Ecto neural progenitor cell (in vitro differentiated cells): ENCODE measurements around the gene ADCK2.
"Not testable (repeated sequence)": the region's sequence is repeated elsewhere in the genome, so short reads cannot be mapped to it uniquely, and the experiment has no call there.

Experiments
- DNase-seq: peaks from one replicate; pipeline ENCODE4 v3.0.0-alpha.2; 2018; ENCODE audit warnings: low spot score

The ADCK2 gene, protein sequence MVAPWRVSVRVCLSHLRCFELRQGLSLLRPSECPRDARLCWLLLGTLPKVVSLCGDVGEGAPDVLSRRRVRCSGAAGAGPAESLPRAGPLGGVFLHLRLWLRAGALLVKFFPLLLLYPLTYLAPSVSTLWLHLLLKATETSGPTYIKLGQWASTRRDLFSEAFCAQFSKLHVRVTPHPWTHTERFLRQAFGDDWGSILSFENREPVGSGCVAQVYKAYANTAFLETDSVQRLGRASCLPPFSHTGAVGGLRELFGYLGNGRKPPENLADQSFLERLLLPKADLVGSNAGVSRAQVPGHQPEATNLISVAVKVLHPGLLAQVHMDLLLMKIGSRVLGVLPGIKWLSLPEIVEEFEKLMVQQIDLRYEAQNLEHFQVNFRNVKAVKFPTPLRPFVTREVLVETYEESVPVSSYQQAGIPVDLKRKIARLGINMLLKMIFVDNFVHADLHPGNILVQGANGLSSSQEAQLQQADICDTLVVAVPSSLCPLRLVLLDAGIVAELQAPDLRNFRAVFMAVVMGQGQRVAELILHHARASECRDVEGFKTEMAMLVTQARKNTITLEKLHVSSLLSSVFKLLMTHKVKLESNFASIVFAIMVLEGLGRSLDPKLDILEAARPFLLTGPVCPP

DNA sequence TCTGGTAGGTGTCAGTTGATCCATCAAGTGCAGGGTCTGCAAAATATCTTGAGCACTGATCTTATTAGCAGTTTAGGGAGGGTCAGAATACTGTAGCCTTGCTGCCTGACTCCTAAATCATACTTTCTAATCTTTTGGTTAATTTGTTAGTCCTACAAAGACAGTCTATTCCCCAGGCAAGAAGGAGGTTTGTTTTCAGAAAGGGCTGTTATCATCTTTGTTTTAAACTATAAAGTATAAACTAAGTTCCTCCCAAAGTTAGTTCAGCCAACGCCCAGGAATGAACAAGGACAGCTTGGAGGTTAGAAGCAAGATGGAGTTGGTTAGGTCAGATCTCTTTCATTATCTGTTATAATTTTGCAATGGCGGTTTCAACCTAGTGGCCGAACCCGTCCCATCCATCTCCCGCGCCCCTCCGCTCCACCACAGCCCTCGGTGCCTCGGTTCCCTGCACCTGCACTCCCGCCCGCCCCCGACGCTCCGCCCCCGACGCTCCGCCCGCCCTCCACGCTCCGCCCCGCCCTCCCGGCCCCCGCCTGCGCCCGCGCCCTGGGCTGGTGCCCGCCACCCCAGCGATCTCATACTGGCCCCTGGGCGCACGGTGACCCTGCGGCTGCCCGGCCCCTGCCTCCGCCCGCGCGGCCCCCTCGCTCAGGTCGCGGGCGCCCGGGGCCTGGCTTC, at the start of gene ADCK2:
Gene ADCK2 (plus strand): TSS at position 564 of the 681 bp plus-strand sequence. CDS start 386 bp downstream, outside the sequence.
- DNase-seq = peak; percentile 59

- DNase-seq = no peak
These were observed 48.8 kb upstream of the ADCK2 start for GRCh38 chr7:140623980-140624379.

- no peak for DNase-seq
These were observed 48.2 kb upstream of the ADCK2 start for GRCh38 chr7:140624392-140625191.

DNA sequence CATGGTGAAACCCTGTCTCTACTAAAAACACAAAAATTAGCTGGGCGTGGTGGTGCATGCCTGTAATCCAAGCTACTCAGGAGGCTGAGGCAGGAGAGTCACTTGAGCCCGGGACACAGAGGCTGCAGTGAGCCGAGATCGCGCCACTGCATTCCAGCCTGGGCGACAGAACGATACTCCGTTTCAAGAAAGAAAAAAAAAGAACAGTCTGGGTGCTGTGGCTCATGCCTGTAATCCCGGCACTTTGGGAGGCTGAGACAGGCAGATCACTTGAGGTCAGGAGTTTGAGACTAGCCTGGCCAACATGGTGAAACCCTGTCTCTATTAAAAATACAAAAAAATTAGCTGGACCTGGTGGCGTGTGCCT, 47.6 kb upstream of the ADCK2 start:
- DNase-seq = not testable (repeated sequence)

GRCh38 chr7:140625908-140626868, 46.6 kb upstream of the ADCK2 start:
- DNase-seq = peak; percentile 71

- no peak for DNase-seq
These were observed 41.7 kb upstream of the ADCK2 start for GRCh38 chr7:140631021-140631420.

GRCh38 chr7:140631602-140632001, 41.1 kb upstream of the ADCK2 start:
- DNase-seq = no peak

GRCh38 chr7:140635345-140635744, 37.4 kb upstream of the ADCK2 start:
- no peak for DNase-seq

- no peak for DNase-seq
These were observed 36.9 kb upstream of the ADCK2 start for GRCh38 chr7:140635816-140636215.

- no peak for DNase-seq
These were observed 35.3 kb upstream of the ADCK2 start for GRCh38 chr7:140637400-140637799.

- peak; percentile 64 for DNase-seq
These were observed 34.5 kb upstream of the ADCK2 start for GRCh38 chr7:140638173-140638791.

- DNase-seq = peak; percentile 57
These were observed 33.2 kb upstream of the ADCK2 start for GRCh38 chr7:140639366-140640053.

DNA sequence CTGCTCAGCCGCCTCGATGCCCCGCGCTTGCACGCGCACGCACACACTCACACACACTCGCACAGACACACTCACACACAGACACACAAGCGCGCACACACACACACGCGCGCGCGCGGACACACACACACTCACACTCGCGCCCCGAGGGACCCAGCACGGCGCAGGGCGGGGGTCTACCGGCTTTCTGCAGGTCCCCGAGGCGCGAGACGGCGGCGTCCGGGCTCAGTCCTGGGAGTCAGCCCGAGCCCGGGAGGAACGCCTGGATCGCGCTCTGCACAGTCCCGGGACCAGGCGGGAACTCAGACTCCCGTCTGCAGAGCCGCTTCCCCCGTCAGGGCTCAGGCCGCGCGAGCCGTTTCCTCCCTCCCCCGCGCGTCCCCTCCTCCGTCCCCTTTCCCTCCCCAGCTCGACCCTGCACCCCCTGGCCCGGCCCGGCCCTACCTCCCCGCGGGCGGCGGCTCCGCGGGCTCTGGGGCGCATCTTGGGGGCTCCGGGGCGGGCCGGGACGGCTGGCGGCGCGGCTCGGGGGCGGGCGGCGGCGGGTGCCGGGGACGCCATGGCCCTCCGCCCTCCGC, 32.6 kb upstream of the ADCK2 start:
- peak; percentile 75 for DNase-seq

DNA sequence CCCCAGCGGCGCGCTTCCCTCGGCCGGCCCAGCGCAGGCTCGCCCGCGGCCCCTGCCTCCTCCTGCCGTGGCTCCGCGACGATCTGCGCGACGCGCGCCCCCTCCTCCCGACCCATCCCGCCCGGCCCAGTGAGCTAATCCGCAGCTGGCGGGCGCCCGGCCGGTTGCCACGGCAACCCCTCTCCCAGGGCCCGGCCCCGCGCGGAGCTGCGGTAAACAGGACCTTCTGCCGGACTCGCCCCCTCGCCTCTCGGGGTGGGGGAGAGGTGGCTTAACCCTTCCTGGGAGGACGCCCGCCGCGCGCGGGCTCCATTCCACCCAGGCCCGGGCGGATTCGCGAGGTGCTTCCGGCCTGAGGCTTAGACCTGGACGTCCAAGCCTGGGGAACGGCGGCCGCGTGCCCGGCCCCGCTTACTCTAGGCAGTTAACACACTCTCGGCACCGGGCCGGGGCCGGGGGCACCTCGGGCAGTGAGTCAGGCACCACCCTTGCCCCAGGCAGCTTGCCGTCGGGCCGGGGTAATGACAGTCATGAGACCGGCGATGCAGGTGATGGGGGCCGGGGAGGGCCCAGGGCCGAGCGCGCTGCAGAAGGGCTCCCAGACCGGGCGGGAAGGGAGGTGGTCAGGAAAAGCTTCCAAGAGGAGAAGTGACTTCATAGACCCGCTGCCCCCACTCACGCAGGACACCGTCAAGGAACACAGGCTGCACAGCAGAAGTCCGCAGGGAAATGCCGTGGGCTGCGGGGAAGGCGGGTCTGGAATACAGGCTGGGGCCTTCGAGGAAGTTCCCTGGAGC, 31.8 kb upstream of the ADCK2 start, which contains the start of gene DENND2A:
Gene DENND2A (minus strand): TSS at position 87 of the 797 bp plus-strand sequence. CDS start 38,416 bp downstream, outside the sequence.
- peak; percentile 95 for DNase-seq

GRCh38 chr7:140641524-140642195, 31.1 kb upstream of the ADCK2 start:
- no peak for DNase-seq

- DNase-seq = no peak
These were observed 29.3 kb upstream of the ADCK2 start for GRCh38 chr7:140643416-140643815.

GRCh38 chr7:140644761-140645160, 28.0 kb upstream of the ADCK2 start:
- DNase-seq = not testable (repeated sequence)
